Colonic mucosa (tissue), 4 donors: Measurements from ENCODE around the gene ADAMTS2. TPM values are rescaled to one million over a fixed set of nuclear protein-coding genes. Genes with fewer than 3 reads are reported as not detected.

Experiments used
- DNase-seq: peaks from one replicate; pipeline ENCODE4 v3.0.0-alpha.2; 2020
- H3K27ac ChIP-seq: fragments of 200-600 bp; one replicate; pipeline ENCODE4 v1.8.0; 2021
- H3K27me3 ChIP-seq: fragments of 200-600 bp; one replicate; pipeline ENCODE4 v1.8.0; 2021
- H3K36me3 ChIP-seq: fragments of 200-600 bp; one replicate; pipeline ENCODE4 v1.8.0; 2021
- H3K4me1 ChIP-seq: fragments of 200-600 bp; one replicate; pipeline ENCODE4 v1.8.0; 2021; ENCODE audit warnings: mild to moderate bottlenecking
- H3K4me3 ChIP-seq: fragments of 200-600 bp; one replicate; pipeline ENCODE4 v1.8.0; 2021
- H3K9ac ChIP-seq, 2 donors: one replicate each; pipeline ENCODE4 v1.7.0; 2013; ENCODE audit warnings: control low read depth in 2 of 2, low read depth in 2 of 2, low read length in 2 of 2
- H3K9me3 ChIP-seq: fragments of 200-600 bp; one replicate; pipeline ENCODE4 v1.8.0; 2021
- intact Hi-C: fragments of 100-400 bp; cut with DNase I; formaldehyde crosslinking; loops from one replicate; pipeline ENCODE4 v1.14.1; 2022
- total RNA-seq, 2 donors: library from RNA; stranded (reverse); fragmentation: NEBNext Ultra II Directional in 1 of 2; extraction: Animal tissue kit (Norgen Biotek cat#: 25700) in 1 of 2; gene quantifications; one replicate each; pipeline ENCODE4 v1.2.1, GENCODE V29; 2021
- TF ChIP-seq, protein P1 (sequence below): fragments of 200-600 bp; IDR thresholded peaks from one replicate; pipeline ENCODE4 v1.8.0; 2022; ENCODE audit warnings: antibody characterized with exemption, mild to moderate bottlenecking
- donor health status: healthy.
- donor health status: DM: no; HTN: no; CAD: no.
- donor health status: DM: no; HTN: no; CAD: no.

The ADAMTS2 gene
- total RNA-seq, 2 donors from 2014 or later = 2.9 to 4.0 TPM

DNA sequence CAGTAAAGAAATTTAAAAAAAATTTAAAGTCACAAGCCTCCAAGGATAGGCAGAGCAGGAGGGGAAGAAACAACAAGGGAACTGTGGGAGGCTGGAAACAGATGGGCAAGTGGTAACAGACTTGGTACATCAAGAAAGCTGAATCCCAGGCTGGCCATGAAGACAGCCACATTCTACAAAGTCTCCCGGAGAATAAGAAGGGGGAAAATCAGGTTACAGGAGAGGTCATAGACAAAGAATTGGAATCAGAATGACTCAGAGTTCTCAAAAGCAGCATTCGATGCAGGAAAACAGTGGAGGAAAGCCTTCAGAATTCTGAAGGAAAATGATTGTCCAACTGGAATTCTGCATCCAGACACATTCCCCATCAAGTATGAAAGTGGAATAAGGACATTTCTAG, 129.7 kb downstream of the ADAMTS2 start:
- Histone ChIP-seq H3K4me1 (no peaks in the 10 kb centered on the region), H3K27ac (no peak overlapping the region), H3K9me3 (no peaks in the 10 kb centered on the region), H3K36me3 (no peaks in the 10 kb centered on the region), H3K4me3 (no peak overlapping the region), H3K27me3 (no peaks in the 10 kb centered on the region), H3K9ac (no peak overlapping the region)
- DNase-seq = no peak
- TF ChIP-seq, protein P1, sequence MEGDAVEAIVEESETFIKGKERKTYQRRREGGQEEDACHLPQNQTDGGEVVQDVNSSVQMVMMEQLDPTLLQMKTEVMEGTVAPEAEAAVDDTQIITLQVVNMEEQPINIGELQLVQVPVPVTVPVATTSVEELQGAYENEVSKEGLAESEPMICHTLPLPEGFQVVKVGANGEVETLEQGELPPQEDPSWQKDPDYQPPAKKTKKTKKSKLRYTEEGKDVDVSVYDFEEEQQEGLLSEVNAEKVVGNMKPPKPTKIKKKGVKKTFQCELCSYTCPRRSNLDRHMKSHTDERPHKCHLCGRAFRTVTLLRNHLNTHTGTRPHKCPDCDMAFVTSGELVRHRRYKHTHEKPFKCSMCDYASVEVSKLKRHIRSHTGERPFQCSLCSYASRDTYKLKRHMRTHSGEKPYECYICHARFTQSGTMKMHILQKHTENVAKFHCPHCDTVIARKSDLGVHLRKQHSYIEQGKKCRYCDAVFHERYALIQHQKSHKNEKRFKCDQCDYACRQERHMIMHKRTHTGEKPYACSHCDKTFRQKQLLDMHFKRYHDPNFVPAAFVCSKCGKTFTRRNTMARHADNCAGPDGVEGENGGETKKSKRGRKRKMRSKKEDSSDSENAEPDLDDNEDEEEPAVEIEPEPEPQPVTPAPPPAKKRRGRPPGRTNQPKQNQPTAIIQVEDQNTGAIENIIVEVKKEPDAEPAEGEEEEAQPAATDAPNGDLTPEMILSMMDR = no peak
- intact Hi-C loops = no loop called here

DNA sequence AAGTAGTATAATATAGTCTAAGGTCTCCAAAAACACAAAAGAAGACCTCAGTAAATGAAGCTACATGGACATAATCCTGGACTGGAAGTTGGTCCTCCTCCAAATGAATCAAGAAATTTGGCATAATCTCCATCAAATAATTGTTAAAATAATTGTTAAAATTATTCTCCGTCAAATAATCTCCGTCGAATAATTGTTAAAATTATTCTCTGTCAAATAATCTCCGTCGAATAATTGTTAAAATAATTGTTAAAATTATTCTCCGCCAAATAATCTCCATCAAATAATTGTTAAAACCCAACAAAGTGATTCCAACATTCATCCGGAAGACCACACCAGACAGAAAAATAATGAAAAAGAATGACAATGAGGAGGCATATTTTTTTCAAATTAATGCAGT, 130.6 kb downstream of the ADAMTS2 start:
- Histone ChIP-seq H3K27ac (no peak overlapping the region), H3K27me3 (no peaks in the 10 kb centered on the region), H3K4me3 (no peak overlapping the region), H3K36me3 (no peaks in the 10 kb centered on the region), H3K4me1 (no peaks in the 10 kb centered on the region), H3K9ac (no peak overlapping the region), H3K9me3 (no peaks in the 10 kb centered on the region)
- TF ChIP-seq, protein P1 = no peak
- intact Hi-C loops = no loop called here
- no peak for DNase-seq

DNA sequence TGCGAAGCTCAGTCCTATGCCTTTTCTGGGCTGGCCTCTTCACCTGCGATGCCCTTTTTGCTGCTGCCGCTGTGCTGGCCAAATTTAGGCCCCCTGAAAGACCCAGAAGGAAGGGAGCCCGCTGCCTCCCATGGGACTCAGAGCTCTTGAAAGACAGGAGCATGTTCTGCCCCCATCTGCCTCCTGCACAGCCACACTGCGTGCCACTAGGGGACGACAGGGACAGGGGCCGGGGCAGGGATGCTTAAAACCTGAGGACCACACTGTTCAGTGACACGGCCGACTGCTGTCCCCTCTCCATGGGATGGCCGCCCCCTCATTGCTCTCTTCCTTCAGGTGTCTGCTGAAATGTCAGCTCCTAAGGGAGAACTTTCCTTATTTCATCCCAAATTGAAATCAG, 132.4 kb downstream of the ADAMTS2 start:
- TF ChIP-seq, protein P1 = no peak
- no peaks in the 10 kb centered on the region for H3K9me3 ChIP-seq
- H3K27me3 ChIP-seq = no peaks in the 10 kb centered on the region
- no peaks in the 10 kb centered on the region for H3K36me3 ChIP-seq
- intact Hi-C loops = no loop called here
- H3K4me1 ChIP-seq = no peaks in the 10 kb centered on the region
- no peak overlapping the region for H3K27ac ChIP-seq
- H3K9ac ChIP-seq = no peak overlapping the region
- DNase-seq = no peak
- no peak overlapping the region for H3K4me3 ChIP-seq

DNA sequence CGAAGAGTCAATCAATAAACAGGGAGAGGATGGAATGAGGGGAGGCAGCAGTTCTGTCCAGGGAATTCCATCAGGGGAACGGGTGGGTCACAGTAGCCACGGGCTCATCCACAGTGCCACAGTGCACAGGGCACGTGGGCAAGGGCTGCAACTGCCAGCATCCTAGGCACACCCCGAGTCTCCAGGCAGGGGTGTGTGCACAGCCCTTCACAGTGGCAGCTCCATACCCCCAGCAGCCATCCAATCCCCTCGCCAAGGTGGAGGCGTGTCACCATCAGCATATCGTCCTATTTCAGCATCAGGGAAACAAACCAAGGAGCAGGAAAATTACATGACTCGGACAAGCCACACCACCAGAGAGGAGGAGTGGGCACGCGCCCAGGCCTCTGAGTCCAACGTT, 133.6 kb downstream of the ADAMTS2 start:
- Histone ChIP-seq H3K27me3 (no peaks in the 10 kb centered on the region), H3K4me3 (no peak overlapping the region), H3K27ac (no peak overlapping the region), H3K9ac (no peak overlapping the region), H3K9me3 (no peaks in the 10 kb centered on the region), H3K36me3 (no peaks in the 10 kb centered on the region), H3K4me1 (no peaks in the 10 kb centered on the region)
- DNase-seq = no peak
- TF ChIP-seq, protein P1 = no peak
- intact Hi-C loops = no loop called here

DNA sequence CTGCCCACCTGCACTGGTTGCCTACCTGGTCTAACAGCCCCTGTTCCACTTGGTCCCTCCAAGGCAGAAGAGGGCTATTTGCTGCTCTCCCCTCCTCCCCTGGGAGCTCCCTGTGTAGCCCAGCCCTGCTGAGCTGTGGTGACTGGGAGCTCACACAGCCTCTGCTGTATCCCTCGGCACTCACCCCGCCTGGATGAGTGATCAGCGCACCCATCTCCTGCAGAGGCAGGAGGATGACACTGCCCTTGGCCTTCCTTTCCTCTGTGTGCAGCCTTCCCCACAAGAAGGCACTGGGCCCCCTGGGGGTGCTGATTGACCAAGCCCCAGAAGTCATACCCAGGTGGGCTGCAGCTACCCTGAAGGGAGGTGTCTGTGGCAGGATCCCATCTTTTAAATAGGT, 134.2 kb downstream of the ADAMTS2 start:
- H3K4me1 ChIP-seq = no peaks in the 10 kb centered on the region
- H3K9ac ChIP-seq = no peak overlapping the region
- H3K27me3 ChIP-seq = no peaks in the 10 kb centered on the region
- no peak overlapping the region for H3K4me3 ChIP-seq
- no peaks in the 10 kb centered on the region for H3K9me3 ChIP-seq
- no peak for DNase-seq
- TF ChIP-seq, protein P1 = no peak
- no peaks in the 10 kb centered on the region for H3K36me3 ChIP-seq
- intact Hi-C loops = no loop called here
- H3K27ac ChIP-seq = no peak overlapping the region

DNA sequence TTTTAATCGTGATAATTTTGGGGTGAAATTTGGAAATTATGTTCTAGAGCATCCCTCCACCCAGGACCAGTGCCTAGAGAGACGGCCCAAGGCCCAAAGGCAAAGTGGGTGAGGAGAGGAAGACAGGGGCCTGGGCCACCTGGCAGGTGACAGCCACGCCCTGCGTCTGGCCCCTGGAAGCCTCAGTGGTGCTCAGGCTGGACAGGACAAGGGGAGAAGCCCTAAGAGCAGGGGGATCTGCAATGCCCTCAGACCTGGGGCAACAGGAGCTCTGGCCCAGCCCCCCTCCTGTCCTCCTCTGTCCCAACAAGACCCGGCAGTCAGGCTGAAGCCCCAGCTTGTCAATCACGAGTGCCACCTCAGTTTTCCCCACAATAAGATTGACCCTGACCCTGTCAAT, 134.8 kb downstream of the ADAMTS2 start:
- no peaks in the 10 kb centered on the region for H3K36me3 ChIP-seq
- TF ChIP-seq, protein P1 = no peak
- no peak for DNase-seq
- intact Hi-C loops = no loop called here
- no peak overlapping the region for H3K27ac ChIP-seq
- H3K9me3 ChIP-seq = no peaks in the 10 kb centered on the region
- H3K9ac ChIP-seq = no peak overlapping the region
- no peak overlapping the region for H3K4me3 ChIP-seq
- no peaks in the 10 kb centered on the region for H3K27me3 ChIP-seq
- H3K4me1 ChIP-seq = no peaks in the 10 kb centered on the region
